GM21528 (cell line): ENCODE measurements around the gene DNPEP.

Source experiments
- ATAC-seq: cut with Tn5 transposase; IDR thresholded peaks from one replicate; pipeline ENCODE4 v1.9.1; 2021; ENCODE audit warnings: mild to moderate bottlenecking, moderate library complexity; ENCODE audit not compliant: unreplicated experiment, low FRiP score

Gene DNPEP

DNA sequence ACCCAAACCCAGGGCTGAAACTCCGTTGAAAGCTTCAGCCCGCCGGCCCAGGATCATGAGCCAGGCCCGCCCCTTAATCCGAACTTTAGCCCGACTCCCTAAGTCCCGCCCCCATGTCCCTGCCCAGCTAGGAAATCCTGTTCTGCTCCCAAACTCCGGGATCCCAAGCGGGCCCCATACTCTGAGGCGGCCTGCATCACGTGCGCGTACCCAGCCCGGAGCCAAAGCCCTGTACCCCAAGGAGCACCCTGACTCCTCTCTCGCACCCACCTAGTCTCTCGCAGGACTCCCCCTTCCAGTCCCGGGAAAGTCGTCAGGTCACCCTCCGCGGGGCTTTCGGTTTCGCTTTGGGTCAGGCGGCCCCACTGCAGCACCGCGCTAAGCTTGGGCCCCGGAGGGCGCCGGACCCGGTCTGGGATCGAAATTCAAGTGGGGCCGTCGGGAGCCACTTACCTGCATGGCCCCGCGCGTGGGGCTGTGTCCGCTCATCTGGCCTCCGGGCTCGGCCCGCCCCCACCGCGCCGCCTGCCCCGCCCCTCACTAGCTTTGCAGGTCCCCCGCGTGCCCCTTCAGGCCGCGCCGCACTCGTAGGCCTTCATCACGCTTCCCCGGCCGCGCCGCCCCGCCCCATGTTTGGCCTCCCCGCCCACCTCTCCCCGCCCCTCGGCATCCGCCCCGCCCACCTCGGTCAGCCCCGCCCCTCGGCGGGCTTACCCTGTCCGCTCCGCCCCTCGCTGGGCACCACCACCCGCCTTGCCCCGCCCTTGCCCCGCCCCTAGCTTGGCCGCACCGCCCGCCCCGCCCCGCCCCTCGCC, at the start of gene DNPEP:
DNPEP (minus strand) TSS at position 607 of the 815 bp plus-strand sequence; CDS start at position 489, 118 bp downstream.
- peak; percentile 68 for ATAC-seq

DNA sequence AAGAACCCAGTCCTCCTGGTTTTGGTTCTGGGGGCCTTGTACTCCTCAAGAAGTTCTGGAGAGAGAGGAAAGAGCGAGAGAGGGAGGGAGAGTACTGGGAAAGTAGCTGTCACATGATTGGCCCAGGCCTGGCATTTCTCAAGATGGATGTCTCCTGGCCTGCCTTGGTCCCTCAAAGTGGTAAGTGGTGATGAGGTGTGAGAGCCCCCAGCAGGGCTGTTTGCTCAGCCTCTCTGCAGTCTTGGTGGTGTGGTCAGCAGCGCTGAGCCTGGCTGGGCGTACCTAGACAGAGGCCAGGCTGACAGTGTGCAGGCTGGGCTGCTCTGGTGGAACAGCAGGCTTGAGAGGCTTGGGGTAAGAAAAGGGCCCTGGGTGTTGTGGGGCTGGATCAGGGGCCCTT, 49.4 kb upstream of the DNPEP start:
- ATAC-seq, result no peak

DNA sequence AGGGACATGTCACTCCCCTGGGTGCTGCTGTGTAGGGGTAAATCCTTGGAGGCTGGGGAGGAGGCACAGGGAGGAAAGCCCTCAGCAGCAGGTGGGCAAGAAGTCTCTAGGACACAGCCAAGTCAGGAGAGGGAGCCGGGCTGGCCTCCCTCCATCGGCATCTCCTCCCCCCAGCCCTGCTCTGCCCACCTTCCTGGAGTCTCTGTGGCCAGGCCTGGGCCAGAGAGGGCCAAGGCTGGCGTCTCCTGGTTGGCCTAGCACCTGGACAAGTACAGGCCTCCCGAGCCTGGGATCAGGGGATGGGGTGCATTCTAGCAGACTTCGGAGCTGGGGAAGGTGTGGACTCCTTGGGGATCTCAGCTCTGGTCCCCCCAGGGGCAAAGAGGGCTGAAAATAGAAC, 48.8 kb upstream of the DNPEP start:
- no peak for ATAC-seq

DNA sequence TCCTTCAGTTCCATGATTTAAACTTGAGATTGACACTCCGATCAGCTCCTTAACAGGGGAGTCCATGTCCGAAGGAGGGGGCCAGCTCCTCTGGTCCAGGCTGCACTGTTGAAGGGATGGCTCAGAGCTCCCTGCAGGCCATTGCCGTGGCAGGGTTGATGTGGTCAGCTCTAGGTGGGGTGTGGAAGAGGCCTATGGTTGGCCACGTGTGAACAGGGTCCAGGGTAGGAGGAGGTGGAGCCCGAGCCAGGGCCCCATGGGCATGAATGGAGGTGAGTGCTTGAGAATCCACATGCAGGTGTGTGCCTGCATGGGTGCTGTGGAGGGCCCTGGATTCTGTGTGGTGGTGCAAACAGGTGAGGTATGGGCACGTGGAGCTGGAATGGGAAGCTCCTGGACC, 48.0 kb upstream of the DNPEP start:
- no peak for ATAC-seq

DNA sequence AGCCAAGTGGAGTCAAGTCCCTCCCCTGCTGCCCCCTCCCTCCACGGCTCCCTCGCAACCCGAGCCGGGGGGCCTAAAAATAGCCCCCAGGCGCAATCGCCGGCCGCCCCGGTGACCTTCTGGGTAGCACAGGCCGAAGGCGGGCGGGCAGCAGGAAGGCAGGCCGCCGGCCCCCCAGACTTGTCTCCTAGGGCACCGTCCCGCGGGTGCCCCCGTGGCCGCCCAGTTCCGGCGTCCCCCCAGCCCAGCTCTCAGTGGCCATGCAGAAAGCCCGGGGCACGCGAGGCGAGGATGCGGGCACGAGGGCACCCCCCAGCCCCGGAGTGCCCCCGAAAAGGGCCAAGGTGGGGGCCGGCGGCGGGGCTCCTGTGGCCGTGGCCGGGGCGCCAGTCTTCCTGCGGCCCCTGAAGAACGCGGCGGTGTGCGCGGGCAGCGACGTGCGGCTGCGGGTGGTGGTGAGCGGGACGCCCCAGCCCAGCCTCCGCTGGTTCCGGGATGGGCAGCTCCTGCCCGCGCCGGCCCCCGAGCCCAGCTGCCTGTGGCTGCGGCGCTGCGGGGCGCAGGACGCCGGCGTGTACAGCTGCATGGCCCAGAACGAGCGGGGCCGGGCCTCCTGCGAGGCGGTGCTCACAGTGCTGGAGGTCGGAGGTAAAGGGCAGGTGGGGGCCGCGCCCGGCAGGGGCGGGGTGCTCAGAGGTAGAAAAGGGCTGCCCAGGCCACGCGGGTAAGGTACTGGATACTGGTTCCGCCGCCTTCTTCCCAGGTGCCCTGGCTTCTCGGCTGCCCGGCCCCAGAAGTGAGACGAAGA, 47.2 kb upstream of the DNPEP start, which contains the start of gene SPEG:
SPEG (plus strand) TSS at position 126 of the 808 bp plus-strand sequence; CDS start at position 261, 135 bp downstream.
- no peak for ATAC-seq

DNA sequence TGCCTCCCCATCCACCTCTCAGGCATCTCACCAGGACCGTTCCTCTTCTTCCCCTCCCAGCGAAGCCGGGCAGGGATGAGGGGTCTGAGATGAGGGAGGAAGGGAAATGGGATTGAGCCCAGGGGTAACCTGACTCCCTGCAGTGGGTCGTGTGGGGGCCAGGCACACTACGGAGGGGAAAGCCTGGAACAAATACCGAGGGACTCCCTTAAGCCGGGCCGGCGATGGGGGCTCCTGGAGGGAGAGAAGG, 46.7 kb upstream of the DNPEP start:
- ATAC-seq, result no peak

DNA sequence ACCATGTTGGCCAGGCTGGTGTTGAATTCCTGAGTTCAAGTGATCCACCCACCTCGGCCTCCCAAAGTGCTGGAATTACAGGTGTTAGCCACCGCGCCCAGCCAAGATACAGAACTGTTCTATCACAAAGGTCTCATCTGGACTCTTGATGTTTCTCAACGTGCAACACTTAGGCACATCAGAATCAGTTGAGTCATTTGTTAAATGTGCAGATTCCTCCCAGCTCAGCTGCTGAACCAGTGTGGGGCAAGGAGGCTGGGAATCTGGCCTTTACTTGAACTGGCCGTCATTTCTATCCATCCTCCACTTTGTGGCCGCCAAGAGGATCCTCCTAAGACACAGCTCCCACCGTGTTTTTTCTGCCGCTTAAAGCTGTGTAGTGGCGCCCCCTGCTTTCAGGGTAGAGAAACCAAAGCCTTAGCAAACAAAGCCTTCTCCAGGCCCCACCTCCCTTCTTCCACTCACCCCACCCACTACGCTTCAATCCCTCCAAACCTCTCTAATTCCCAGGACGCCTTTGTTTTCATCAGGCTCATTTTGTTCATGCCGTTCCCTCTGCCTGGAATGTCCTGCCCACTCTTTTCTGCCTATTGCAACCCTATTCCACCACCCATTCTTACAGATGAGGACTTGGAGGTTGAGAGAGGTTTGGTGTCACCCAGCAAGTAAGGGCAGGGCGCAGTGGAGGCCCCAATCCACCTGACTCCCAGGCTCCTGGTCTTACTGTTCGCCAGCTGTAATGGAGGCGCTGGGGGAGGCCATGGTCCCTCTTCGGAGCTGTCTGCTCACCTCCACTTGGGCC, 46.2 kb upstream of the DNPEP start:
- no peak for ATAC-seq

DNA sequence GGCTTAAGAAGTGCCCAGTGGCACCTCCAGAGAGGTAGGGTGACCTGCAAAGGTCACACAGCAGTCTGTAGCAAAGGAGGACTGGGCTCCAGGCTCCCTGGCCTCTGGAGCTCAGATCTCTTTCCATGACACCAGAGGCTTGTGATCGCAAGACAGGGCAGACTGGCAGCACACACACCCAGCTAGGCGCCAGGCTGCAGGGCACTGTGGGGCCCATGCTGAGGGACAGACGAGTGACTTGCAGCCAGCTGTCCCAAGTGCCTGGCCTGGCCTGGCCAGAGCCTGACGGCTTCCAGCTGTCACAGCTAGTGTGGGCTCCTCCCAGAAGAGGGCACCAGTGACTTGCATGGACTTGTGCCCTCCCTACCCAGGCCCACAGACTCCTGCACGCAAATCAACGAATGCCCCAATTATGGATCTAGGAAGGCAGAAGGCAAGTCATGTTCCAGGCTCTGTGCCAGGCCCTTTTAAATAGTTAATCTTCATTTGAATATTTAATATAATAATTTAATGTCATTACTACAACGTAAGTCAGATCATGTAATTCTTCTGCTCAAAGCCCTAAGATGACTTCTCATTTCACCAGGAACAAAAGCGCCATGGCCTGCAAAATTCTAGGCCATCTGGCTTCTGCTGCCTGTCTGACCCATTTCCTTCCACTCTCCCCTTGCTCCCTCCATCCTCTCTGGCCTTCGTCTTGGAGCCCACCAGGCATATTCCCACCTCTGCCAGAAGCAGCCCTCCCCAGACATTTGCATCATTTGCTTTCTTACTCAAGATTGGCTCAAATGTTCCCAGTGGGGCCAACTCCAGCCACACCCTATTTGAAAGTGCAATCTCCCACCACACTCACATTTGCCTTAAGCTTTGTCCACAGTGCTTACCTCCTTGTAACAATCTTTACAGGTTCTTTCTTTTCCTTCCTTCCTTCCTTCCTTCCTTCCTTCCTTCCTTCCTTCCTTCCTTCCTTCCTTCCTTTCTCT, 43.2 kb upstream of the DNPEP start:
- no peak for ATAC-seq

DNA sequence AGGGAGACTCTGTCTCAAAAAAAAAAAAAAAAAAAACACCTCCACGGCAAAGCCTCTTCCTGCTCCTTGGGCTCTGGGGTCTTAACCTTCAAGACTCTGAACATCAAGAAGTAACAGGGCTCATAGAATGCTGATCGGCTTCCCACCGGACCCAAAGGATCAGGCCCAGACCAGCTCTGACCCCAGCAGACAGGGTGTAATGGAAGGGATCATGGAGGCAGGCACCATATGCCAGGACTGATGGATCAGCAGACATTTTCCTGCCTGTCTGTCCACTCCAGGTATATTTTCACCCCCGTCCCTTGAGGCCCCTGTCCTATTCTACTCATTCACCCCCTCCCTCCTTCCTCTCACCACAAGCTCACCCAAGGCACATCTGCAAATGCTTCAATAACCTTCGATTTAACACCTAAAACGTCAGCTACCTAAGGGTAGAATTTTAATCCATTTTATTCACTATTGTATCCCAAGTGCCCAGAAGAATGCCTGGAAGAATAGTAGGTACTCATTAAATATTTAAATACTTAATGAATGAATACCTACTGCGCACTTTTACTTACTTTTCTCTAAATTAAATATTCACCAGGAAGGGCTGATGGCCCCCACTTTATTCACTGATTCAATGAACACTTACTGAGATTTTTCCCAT, 42.4 kb upstream of the DNPEP start:
- ATAC-seq, result no peak

DNA sequence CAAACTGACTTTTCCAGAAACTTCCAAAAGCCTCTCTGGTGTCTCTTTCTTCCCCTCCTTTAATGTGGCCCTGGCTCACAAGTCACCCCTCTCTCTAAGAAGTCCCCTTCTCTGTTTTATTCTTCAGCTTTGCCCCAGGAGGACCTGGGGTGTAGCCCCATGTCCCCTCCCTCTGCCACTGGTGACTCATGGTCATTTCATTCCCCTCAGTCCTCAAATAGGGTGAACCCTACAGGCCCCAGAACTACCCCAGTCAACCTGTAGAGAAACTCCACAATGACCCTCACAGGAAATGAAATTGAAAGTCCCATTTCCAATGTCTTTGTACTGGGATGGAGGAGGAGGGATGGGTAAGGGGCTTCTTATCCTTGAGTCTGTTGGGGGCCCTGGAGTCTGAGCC, 40.8 kb upstream of the DNPEP start:
- ATAC-seq, result no peak

DNA sequence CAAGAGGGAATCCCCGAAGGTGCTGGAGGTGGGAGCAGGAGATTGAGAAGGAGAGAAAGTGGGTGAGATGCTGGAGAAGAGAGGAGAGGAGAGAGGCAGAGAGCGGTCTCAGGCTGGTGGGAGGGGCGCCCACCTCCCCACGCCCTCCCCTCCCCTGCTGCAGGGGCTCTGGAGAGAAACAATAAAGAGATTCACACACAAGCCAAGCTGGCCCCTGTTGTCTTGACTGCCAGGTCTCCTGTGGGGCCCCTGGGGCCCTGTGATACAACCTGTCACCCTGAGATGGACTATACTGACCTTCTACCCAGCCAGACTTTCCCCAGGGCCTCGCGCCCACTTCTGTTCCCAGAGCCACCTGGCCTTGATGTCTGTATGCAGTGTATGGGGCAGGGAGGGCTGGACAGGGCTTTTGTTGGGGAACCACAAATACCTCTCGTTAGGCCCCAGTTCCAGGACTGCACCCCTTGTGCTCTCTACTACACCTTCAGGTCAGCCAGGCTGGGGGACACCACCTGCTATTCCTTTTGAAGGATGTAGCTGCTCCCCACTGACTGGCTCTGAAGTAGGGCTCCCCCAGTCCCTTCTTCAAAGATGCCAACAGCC, 38.9 kb upstream of the DNPEP start:
- ATAC-seq, result no peak

DNA sequence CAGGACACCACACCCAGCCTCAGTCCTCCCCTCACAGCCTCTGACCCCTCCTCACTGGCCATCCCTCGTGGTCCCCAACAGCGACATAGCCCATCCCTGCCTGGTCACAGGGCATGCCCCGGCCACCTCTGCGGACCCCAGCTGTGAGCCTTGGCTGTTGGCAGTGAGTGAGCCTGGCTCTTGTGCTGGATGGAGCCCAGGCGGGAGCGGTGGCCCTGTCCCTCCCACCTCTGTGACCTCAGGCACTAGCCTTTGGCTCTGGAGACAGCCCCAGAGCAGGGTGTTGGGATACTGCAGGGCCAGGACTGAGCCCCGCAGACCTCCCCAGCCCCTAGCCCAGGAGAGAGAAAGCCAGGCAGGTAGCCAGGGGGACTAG, 38.3 kb upstream of the DNPEP start:
- no peak for ATAC-seq

DNA sequence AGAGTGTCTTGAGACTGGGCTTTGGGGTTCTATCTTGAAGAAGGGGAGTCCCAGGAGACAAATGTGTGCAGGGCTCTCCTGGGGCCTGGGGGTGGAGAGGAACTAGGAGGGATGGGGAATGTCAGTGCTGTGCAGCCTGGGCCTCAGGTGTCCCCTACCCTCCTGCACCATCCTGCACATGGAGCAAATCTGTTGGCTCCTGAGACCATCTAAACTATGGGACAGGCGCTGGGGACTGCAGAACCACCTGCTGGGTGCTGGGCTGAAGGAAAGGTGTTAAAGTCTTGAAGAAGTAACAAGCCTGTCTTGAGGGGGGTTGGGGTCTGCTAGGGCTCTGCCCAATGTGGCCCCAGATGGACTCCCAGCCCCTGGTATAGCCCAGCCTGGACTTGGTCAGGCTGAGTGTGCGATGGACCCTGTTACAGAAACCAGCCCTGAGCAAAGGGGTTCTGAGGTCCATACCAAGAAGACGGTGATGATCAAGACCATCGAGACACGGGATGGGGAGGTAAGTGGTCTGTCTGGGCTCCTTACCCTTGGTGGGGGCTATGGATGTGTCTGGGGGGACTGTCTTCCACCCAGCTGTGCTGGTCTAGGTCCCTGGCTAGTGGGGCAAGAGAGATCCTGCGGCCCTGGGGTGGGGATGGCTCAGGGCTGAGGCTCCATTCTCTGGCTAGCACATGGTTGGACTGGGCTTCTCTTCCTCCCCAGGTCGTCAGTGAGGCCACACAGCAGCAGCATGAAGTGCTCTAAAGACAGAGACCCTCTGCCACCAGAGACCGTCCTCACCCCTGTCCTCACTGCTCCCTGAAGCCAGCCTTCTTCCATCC, 37.7 kb upstream of the DNPEP start:
- no peak for ATAC-seq

DNA sequence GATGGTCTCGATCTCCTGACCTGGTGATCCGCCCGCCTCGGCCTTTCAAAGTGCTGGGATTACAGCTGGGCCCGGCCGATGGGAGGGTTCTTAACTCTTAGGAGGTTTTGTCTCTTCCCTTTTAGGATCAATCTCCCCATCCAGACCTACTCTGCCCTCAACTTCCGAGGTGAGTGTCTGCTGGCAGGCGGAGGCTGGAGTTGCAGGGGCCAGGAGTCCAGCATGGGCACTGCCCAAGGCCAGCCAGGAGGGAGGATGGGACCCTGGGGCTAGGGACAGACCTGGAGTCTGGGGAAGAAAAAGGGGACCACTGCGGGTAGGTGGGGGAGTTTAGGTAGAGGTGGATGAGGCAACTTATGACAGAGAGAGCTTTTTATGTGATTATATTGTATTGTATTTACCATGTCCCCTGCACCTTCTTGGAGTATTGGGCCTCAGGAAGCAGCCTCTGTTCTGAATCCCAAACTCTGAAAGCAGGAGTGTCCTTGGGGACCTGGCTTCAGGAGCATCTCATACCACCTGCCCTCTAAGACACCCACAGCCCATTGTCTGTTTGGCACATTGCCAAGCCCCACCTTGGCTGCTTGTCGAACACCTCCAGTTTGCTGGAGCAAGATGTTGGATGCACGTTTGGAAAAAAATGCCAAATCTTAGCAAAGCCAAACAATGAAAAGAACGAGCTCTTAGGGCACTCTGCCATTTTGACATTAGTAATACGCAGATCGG, 36.1 kb upstream of the DNPEP start:
- no peak for ATAC-seq

DNA sequence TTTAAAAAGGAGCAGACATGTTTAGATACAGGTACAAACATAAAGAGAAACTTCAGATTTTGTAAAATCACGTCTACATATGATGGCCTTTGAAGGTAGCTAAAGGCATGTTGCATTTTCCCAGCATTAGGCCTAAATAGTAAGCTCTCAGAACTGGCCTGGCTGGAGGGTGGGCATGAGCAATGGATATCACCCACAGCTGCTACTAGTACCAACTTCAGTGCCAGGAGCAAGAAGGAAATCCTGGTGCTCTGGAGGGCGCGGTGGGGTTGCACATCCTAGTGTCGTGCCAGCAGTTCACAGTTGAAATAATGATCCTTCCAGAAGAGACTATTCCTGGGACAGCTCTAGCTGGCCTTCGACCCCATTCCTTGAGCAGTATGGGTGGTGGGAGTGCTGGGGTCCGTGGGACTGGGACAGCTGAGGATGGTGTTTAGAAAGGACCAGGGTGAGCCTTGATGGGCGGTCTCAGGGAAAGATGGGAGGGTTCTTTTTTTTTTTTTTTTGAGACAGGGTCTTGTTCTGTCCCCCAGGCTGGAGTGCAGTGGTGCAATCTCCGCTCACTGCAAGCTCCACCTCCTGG, 35.3 kb upstream of the DNPEP start:
- no peak for ATAC-seq

DNA sequence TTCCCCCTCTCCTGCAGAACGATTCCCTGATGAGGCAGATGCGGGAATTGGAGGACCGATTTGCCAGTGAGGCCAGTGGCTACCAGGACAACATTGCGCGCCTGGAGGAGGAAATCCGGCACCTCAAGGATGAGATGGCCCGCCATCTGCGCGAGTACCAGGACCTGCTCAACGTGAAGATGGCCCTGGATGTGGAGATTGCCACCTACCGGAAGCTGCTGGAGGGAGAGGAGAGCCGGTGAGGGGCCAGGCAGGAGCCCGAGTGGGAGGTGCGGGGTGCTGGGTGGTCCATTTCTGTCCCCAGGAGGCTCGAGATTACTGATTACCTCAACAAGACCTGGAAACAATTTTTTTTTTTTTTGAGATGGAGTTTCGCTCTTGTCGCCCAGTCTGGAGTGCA, 33.6 kb upstream of the DNPEP start:
- no peak for ATAC-seq

DNA sequence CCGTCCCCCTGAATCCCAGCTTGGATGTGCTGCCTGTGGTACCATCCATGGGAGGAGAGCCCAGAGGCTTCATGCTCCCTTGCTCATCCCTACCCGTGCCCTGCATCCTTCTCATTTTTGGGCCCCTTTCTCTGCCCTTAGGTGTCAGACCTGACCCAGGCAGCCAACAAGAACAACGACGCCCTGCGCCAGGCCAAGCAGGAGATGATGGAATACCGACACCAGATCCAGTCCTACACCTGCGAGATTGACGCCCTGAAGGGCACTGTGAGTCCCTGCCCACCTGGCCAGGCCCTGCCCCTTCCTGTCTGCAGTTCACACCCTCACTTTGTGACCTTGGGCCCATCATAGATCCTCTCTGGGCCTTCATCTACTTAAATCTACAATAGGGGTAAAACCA, 33.0 kb upstream of the DNPEP start:
- no peak for ATAC-seq
